Activated T-cell treated with anti-CD3 and anti-CD28 coated beads for 4 hours (primary cell): ENCODE data around the gene SORT1.
A peak's percentile ranks its signal among the peaks of the same experiment; 100 is the strongest.

Experiments used
- DNase-seq: peaks from one replicate; pipeline ENCODE4 v3.0.0-alpha.2; 2020

Gene SORT1

DNA sequence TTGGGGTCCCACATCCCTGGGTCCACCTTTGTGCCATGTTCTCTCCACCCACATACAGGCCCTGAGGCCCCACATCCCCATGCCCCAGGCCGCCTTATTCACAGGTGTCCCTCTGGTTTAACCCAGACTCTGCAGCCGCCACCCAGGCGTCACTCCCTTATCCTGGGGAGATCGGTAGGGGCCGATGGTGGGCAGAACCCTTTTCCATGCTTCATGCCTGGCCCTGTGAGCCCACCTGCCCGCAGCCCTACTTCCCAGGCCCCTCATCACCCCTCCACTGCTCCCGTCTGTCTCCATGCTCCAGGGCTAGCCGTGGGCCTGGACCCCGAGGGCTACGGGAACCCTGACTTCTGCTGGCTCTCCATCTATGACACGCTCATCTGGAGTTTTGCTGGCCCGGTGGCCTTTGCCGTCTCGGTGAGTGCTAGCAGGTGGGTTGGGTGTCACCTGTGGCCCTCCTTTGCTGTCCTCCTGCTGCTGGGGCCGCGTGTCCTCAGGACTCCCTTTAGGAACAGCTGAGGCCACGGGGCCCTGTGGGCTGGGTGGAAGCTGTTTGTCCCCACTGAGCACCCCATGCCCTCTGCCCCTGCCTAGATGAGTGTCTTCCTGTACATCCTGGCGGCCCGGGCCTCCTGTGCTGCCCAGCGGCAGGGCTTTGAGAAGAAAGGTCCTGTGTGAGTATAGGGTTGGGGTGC, 126.9 kb downstream of the SORT1 start:
- DNase-seq, result no peak

- DNase-seq, result no peak
These were observed 127.6 kb downstream of the SORT1 start for GRCh38 chr1:109269981-109270622.

GRCh38 chr1:109269212-109269980, 128.3 kb downstream of the SORT1 start:
- no peak for DNase-seq

DNA sequence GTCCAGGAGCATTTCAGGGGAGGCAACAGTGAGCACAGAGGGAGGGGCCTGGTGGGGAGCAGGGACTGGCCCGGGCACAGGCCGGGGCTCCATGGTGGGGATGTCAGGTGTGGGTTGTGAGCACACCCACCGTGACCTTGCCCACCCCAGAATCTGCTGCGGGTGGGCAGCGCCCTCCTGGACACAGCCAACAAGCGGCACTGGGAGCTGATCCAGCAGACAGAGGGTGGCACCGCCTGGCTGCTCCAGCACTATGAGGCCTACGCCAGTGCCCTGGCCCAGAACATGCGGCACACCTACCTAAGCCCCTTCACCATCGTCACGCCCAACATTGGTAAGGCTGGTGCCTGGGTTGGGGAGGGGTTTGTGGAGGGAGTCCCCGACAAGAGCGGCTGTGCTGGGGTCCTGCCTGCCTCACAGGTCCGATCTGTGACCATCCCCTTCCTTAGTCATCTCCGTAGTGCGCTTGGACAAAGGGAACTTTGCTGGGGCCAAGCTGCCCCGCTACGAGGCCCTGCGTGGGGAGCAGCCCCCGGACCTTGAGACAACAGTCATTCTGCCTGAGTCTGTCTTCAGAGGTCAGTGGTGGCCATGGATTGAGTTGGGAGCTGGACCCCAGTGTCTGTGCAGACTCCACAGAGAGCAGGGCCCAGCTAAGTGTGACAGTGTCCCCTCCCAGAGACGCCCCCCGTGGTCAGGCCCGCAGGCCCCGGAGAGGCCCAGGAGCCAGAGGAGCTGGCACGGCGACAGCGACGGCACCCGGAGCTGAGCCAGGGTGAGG, 129.1 kb downstream of the SORT1 start:
- DNase-seq, result no peak

DNA sequence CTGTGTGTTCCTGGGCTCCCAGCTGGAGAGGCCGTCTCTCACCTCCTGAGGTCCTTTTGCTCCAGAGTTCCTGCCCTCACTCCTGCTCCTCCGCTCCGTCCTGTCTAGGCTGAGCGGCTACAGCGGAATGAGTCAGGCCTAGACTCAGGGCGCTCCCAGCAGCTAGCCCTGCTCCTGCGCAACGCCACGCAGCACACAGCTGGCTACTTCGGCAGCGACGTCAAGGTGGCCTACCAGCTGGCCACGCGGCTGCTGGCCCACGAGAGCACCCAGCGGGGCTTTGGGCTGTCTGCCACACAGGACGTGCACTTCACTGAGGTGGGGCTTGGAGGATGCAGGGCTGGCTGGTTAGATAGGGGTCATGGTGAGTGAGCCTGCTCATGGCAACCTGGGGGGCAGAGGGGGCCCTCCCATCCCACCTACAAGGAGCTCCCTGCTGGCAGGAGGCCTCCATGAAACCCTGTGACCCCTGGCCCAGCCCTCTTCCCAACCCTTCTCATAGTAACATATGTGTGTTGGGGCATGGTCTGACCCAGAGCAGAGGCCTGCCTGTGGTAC, 129.9 kb downstream of the SORT1 start:
- DNase-seq, result no peak

DNA sequence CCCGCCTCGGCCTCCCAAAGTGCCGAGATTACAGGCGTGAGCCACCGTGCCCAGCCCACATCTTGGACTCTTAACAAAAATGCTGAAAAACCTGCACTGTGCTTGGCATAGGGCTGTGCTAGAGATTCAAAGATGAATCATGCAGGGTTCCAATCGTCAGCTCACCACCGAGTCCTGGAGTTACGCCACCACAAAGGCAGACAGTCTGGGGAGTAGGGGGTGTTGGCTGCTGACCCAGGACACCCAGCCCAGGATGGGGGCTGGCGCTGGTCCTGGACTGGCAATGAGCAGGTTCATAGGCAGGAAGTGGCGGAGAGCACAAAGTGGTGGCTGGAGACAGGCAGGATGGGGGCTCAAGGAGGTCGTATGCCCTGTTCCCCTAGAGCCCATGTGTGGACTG, 130.8 kb downstream of the SORT1 start:
- no peak for DNase-seq

DNA sequence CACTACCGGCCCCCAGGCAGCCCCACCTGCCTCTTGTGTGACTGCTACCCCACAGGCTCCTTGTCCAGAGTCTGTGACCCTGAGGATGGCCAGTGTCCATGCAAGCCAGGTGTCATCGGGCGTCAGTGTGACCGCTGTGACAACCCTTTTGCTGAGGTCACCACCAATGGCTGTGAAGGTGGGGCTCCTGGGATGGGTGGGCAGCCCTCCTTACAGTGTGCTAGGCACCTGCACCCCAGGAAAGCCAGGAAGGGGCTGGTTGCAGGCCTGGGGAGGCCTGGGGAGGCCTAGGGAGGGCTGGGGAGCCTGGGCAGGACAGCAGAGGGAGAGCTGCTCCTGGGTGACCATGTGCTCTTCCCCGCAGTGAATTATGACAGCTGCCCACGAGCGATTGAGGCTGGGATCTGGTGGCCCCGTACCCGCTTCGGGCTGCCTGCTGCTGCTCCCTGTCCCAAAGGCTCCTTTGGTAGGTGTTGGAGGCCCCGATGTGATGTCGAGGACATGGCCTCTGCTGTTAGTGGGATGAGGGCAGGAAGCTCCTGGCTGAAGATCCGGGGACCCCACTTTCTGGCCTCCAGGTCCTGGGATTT, 131.9 kb downstream of the SORT1 start:
- no peak for DNase-seq

- DNase-seq, result no peak
These were observed 132.7 kb downstream of the SORT1 start for GRCh38 chr1:109265016-109265415.

DNA sequence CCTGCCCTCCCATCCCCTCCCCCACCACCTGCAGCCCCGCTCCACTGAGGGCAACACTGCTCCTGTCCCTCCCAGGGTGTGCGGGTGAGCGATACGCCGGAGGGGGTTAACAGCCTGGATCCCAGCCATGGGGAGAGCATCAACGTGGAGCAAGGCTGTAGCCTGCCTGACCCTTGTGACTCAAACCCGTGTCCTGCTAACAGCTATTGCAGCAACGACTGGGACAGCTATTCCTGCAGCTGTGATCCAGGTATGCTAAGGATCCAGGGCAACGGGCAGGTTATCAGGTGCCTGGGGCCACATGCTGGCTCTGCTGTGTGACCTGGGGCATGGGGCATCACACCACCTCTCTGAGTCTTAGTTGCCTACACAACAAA, 133.4 kb downstream of the SORT1 start:
- no peak for DNase-seq

DNA sequence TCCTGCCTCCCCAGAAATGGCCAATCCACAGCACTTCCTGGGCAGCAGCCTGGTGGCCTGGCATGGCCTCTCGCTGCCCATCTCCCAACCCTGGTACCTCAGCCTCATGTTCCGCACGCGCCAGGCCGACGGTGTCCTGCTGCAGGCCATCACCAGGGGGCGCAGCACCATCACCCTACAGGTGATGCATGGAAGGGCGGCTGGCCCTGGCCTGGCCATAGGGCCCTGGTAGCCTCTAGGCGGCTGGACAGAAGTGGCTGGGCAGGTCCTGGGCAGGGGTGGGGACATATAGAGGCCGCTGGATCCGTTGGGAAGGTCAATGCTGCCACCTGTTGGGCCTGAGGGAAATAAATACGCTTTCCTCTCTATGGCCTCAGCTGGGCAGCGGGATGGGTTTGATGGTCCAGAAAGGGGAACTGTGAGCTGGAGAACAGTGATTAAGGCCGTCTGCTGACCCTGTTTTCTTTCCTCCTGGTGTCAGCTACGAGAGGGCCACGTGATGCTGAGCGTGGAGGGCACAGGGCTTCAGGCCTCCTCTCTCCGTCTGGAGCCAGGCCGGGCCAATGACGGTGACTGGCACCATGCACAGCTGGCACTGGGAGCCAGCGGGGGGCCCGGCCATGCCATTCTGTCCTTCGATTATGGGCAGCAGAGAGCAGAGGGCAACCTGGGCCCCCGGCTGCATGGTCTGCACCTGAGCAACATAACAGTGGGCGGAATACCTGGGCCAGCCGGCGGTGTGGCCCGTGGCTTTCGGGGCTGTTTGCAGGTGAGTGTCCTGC, 133.9 kb downstream of the SORT1 start:
- peak; percentile 62 for DNase-seq

DNA sequence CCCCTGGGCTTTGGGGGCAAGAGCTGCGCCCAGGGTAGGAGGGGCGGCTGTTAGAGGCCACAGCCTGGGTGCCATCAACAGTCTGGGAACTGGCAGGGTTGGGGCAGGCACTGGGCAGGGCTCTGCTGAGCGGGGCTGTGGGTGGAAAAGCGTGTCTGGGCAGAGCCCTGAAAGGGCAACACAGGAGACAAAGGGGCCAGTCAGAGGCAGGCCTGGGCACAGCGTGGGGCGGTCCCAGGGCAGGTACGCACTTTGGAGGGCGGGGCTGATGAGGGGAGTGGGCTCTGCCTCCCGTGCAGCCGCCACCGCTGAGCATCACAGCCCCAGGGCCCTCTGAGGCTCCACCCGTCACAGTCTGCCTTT, 134.5 kb downstream of the SORT1 start:
- no peak for DNase-seq

DNA sequence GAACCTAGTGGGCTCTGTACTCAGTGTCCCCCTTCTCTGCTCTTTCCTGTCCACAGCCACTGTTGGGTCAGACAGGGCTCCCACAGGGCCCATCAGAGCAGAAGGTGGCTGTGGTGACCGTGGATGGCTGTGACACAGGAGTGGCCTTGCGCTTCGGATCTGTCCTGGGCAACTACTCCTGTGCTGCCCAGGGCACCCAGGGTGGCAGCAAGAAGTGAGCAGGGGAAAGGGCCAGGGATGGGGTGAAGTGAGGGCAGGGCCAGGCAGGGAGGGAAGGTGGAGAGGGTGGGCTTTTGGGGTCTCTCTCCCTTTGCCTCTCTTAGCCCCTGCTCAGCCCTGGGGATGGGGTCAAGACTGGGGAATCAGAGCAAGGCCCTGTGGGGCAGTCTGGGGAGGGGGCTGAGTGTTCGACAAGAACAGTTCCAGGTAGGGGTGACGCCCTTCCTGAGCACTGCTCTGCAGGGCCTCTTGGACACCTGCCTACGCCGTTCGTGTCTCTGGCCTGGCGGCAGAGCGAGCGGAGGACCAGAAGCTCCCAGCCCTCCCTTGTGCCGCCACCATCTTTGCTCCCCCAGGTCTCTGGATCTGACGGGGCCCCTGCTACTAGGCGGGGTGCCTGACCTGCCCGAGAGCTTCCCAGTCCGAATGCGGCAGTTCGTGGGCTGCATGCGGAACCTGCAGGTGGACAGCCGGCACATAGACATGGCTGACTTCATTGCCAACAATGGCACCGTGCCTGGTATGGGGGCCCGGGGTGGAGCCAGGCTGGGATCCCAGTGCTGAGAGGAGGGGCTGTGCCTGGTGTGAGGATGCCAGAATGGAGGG, 135.3 kb downstream of the SORT1 start:
- DNase-seq, result no peak

DNA sequence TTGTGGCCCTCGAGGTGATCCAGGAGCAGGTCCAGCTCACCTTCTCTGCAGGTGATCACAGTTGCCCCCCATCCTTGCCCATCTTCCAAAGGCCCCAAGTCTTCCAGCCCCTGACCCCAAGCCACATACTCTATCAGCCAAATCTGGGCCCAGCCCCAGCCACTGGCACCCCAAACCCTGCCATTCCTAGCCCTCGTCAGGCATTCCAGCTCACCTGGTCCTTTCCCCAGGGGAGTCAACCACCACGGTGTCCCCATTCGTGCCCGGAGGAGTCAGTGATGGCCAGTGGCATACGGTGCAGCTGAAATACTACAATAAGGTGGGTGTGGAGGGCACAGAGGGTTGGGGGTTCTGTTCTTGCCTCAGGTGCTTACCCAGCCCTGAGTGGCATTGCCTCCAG, 136.1 kb downstream of the SORT1 start:
- no peak for DNase-seq

GRCh38 chr1:109261006-109261405, 136.7 kb downstream of the SORT1 start:
- no peak for DNase-seq

DNA sequence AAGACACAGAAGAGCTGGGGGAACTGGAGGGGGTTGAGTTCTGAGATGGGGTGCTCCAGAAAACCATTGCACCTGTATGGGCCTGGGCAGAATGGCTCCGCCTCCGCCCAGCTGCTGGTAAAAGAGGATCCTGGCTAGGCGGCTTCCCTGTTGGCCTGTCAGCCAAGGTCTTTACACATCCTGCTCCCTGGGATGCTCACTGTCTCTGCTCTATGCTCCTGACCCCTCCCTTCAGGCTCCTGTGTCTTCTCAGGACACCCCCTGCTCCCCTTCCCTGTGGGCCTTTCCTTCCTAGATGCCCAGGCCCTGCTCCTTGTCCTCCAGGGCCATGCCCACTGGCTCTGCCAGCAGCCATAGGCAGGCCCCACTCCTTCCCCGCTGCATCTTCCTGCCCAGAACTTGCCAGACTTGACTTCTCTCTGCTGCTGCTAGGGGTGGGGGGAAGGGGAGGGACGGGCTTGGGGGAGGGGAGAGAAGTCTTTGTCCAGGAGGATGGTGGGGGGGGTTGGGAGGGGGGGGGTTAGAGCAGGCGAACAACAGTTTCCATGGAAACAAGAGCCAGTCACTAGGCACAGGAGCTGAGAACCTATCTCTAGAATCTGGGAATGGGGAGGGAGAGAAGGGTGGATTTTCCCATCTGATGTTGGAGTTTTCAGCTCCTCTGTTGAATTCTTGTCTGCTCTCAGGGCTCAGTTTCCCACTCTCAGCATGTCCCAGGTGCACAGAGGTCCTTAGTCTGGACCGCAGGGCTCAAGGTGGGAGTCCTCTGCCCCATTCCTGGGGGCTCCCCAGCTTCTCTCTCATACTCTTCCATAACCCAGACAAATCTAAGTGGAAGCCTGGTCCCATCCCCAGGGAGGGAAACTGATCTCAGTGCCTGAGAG, 137.8 kb downstream of the SORT1 start:
- no peak for DNase-seq
